Activated T-helper 1 cell treated with anti-CD3 and anti-CD28 coated beads, Interleukin-2, amount 50 U/mL, for 16 hours (primary cell): ENCODE data around the gene MRFAP1L1.
A peak's percentile ranks its signal among the peaks of the same experiment; 100 is the strongest.
"Not testable (repeated sequence)": the region's sequence is repeated elsewhere in the genome, so short reads cannot be mapped to it uniquely, and the experiment has no call there.

Experiments
- DNase-seq, 2 donors: peaks; one replicate each; pipeline ENCODE4 v3.0.0-alpha.2; 2020; ENCODE audit warnings: low read depth in 1 of 2, low spot score in 1 of 2

MRFAP1L1 gene

DNA sequence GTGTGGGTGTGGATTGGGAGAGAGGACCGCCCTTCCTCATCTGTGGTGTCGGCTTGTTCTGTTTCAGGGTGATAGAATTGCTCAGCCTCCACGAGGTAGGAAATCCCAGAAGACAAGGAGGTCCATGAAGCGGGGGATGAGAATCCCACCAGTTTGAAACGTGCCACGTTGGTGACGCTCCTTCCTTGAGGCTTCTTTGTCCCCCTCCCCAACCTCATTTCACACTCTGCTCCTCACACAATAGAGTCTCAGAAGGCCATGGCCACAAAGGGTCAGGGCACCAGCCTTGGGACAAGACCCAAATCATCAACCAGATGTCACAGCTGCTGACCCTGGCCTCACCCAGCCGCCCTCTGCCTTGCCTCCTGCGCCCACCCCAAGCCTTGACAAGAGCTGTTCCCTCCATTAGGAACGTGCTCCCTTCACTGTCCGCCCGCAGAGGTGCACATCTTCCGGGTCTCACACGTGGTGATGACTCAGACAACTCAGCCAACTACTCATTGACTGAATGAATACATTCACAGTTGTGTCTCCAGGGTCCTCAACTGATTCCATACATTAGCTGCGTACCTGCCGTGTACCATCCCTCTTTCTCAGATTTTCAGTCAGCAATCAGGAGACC, 24.6 kb upstream of the MRFAP1L1 start:
- DNase-seq, result no peak

DNA sequence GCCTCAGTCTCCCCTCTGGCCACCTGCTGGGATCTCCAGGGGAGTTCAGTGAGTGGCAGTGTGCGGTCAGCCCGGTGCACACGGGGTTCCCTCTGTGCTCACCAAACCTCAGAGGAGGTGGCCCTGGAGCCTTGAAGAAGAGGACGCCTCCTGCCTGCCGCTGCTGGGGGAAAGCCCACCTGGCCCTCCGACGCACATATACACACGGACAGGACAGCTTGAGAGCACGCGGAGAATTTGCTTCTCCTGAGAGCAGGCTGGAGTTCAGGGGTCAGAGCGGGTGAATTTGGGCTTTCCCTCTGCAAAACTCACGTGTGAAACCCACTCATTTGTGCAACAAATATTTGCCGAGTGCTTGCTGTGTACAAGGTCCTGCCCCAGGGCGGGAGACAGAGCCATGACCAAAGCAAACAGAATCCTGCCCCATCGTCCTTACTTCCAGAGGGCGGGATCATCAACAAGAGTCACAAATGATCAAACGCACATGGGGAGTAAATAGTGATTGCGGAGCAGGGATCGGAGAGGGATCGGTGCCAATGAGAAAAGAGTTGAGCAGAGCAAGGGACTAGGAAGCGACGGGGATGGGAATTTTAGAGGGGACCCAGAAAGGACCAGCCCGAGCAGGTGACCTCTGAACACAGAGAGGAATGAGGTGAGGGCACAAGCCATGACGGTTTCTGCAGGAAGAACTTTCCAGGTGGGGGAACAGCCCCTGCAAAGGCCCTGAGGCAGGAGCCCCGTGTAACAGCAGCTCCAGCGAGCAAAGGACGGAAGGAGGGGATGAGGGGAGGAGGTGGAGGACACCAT, 23.9 kb upstream of the MRFAP1L1 start:
- DNase-seq, result no peak

DNA sequence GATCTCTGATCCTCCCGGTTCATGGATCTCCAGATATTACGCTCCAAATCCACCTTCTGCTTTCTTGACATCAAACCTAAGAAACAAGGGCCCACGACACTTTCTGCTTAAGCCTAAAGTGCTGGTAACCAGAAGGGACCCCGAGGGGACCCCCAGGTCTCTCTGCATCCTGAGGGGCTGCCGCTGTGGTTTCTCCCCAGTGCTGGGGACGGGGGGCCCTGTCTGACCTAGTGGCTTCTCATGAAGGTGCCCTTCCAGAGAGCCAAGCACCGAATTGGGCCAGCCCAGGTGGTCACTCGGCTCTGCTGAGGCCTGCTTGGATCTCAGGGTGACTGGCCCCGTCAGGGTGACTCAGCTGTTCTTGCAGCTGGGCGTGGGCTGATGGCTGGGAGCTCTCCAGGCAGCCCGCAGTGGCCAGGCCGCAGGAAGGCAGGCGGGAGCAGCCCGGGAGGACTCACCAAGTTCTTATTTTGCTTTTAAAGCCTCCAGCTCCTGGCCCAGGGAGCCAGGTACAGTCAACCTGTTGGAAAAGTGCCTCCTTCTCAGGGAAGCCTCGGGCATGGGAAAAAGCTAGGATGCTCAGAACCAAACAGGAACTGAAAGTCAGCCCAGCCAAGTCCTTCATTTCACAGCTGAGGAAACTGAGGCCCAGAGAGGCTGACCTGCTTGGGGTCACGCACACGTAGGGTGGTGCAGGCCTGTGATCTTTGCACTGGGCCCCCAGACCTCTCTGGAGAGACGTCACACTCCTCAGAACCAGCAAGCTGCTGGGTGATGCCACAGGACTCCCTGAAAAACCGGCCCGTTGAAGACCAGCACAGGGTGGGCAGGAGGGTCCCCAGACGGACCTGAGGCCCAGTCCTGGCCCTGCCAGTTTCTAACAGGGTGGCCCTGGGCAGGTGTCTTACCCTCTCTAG, 23.0 kb upstream of the MRFAP1L1 start:
- no peak for DNase-seq

DNA sequence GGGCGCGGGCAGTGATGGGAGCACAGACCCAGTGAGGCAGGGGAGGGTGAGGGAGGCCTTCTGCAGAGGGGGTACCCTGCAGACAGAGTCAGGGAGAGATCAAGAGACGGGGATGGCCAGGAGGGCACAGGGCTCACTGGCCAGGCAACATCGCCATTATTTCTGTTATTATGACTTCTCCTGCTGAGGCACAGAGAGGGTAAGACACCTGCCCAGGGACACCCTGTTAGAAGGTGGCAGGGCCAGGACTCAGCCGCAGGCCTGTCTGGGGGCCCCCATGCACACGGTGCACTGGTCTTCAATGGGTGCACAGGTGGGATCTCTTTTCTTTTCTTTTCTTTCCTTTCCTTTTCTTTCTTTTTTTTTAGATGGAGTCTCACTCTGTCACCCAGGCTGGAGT, 22.1 kb upstream of the MRFAP1L1 start:
- DNase-seq, result no peak

DNA sequence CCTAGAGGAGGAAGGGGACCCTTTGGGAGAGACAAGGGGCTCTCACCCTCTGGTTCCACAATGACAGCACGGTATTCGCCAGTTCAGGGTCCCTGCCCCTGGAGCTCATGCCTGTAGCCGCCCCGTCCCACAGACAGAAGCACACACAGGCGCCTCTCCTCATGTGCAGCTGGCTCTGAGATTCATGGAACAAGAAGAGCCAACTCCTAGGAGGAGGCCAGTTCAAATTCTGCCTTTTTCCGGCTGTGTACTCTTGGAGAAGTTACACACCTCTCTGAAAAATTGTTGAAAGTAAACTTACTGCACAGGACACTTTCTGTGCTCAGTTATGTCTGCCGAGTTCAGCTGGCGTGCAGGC, 21.6 kb upstream of the MRFAP1L1 start:
- no peak for DNase-seq

DNA sequence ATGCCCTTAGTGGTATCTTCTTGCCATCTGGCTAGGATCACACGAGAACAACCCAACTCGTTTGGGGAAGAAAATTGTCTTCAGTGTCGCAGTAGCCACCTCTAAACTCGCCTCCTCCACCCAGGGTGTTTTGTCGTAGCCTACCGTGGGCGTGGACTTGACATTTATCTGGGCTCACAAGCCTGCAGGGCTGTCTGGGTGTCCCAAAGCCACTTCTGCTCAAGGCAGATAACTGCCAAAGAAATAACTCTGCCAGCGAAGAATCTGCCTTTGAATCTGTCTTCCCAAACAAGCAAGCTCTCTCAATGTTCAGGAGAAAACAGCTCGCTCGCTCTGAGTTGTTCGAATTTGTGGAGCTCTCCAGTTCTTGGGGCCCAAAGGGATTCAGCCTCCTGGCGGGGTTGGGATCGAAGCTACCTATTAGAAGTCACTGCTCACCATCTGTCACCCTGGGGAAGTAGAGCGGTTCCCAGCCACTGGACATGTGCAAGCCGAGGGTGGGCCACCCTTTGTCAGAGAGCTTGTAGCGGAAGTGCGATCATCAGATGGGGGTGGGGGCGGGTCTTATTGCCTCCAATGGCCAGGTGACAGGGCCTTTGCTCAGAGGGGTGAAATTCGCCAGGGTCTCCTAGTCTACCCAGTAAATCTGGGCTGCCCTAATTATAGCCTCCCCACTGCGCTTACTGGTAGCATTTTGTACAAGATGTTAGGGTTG, 21.1 kb upstream of the MRFAP1L1 start:
- no peak for DNase-seq

DNA sequence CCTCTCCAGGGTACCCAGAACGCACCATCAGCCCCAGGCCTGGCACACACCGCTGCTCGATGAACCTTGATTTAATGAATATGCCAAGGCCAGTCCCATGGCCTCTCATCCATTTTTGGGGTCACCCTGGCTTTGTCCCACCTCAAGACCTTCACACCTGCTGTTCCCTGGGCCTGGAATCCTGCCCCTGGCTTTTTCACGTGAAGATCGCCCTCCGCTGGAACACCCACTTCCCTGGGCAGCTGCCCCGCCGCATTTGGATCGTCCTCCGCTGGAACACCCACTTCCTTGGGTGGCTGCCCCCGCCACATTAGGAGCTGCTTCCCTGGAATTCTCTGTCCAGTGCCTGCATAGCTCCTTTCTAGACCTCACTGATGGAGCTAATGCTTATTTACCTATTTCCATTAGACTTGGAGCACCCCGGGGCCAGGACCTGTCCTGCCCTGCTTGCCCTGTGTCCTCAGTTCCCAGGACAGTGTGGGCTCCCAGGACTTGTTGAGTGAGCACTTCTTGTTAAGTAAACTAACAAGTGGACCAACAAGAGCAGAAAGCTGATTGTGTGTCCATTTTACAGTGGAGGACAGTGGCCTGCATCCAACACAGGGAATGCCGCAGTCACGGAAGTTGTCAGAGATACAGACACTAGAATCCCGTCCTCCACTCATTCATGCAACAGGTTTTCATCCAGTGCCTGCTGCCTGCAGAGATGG, 18.8 kb upstream of the MRFAP1L1 start:
- DNase-seq, result no peak

DNA sequence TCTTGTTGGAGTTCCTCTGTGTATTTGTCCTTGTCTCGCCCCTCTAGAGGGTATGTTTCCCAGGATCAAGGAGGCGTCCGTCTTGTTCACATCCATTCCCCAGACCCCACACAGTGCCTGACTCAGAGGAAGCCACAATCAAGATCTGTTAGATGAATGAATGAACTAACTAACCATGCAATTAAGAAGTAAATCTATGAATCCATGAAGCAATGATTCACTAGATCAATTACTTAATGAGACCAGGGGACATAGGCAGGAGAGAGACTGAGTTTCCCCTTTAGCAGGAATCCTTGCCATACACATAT, 18.2 kb upstream of the MRFAP1L1 start:
- DNase-seq, result no peak

DNA sequence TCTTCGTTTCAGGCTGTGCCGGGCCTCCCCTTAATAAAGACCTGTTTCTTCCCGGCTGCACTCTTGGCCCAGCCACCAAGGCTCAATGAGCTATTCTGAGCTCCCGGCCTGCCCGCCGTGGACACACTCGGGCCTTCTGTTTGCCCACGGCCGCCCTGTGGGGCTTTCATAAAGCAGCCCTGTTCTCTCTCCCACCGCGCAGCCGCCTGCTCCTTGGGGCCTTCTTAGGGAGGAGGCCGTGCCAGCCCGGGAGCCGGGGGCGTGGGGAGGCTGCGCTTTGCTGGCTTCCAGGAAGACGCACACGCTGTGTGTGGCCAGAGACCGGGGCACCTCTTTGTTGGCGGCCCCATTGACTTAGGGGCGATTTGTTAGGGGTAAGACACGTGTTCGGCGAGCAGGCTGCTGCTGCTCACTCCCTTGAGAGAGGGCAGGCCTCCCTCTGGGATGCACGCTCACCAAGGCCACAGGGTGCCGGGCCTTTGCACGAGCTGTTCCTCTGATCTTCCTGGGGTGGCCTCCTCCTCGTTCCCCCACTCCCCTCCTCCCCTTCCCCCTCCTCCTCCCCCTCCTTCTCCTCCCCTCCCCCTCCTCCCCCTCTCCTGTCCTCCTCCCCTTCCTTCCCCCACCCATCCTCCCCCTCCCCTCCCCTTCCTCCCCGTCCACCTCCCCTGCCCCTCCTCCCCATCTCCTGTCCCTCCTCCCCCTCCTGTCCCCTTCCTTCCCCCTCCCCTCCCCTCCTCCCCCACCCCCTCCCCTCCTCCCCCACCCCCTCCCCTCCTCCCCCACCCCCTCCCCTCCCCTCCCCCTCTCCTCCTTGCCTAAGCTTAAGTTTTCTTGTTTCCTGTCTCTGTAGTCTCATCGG, 17.6 kb upstream of the MRFAP1L1 start:
- DNase-seq, result no peak

DNA sequence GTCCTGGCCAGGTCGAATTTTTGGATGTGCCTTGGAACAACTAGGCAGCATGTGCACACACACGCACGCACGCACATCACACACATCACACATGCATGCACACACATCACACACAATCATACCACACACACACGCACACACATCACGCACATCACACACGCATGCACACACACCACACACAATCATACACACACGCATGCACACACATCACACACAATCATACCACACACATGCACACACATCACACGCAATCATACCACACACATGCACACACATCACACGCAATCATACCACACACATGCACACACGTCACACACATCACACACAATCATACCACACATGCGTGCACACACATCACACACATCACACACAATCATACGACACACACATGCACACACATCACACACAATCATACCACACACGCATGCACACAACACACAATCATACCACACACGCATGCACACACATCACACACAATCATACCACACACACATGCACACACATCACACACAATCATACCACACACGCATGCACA, 15.8 kb upstream of the MRFAP1L1 start:
- not testable (repeated sequence) for DNase-seq

DNA sequence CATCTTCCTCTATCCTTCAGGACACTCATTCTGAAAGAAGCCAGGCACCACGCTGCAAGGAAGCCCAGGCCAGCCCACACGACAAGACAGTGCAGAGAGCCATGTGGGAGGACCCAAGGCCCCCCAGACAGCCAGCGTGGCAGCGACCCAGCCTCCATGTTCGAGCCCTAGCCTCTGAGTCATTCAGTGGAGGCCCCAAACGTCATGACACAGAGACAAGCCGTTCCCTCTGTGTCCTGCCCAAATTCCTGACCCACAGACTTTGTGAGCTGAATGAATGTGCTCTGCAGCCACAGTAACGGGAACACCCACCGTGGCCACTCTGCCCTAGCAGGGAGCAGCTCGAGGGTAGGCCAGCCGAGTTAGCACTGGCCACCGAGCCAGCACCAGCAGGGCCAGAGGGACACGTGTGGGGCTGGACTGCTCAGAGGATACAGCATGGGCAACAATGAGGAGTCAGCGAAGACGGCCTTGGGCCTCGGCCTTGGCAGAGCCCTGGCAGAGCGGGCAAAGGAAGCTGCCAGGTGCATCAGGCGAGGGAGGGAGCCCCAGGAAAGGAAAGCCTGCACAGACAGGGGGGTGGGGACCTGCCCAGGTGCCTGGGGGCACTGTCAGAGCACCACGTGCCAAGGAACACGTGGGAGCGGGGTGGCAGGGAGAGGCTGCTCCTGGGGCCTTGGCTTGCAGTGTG, 14.9 kb upstream of the MRFAP1L1 start:
- DNase-seq, result no peak

DNA sequence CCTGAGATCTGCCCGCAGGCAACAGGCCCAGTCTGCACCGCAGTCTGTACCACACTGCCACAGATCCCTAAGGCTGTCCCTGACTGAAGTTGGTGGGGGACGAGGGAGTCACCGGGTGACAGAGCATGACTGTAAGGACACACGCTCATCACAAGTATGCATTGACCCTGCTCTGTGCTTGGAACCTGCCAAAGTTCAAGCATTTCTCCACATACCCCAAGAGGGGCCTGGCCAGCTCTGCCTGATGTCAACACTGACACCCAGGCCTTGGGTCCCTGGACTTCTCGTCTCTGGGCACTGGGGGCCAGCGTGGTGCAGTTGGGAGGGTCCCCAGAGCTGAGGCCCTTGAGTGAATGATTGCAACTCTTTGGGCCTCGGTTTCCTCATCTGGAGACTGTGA, 14.2 kb upstream of the MRFAP1L1 start:
- DNase-seq, result no peak

DNA sequence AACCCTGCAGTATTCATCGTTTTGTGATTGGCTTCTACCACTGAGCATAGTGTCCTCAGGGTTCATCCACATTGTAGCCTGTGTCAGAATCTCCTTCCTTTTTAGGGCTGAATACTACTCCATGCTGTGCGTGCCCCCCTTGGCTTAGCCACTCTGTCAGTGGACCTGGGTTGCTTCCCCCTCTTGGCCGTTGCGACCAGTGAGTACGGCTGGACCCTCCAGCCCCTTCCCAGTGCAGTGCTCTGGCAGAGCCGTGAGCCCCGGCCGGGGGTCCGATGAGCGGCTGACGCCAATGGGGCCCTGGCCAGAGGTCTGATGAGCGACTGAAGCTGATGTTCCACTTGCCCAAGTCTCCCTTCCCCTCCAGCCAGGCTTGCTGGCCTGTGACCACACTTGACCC, 13.2 kb upstream of the MRFAP1L1 start:
- DNase-seq, result no peak

DNA sequence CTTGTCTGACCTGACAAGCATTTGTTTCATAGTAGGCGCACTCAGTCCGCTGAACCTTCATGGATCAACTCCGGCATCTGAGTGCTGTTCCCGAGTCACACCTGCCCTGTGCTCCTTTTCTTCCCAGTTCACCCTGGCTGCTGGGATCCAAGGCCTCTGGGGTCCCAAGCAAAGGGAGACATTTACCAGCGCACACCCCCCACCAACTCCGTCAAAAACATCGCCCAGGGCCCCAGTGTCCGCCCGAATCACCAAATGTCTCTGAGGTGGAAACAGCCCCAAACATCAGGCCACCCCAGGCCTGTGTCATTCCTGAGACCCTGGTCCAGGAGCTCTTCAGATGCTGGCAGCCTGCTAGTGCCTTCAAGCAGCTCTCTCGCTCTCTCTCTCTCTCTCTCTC, 11.5 kb upstream of the MRFAP1L1 start:
- DNase-seq, result no peak

DNA sequence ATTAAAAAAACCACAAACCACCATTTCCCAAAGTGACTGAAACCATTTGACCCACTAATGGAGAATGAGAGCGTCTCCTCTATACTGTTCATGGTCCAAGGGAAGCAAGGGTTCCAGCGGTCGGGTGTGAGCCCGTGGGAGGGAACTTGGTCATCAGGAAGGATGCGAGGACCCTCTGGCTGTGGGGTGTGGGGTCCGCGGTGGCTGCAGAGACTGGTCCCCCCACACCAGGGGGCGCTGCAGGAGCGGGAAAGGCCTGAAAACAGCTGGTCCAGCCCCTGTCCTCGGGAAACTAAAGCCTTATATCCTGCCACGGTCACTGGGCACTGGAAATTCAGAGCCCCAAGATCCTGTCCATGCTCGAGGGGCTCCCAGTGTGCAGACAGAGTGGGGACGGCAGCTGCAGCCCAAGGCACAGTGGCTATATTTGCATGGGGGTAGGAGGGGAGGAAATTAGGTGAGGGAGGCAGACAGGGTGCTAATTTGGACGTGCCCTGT, 10.6 kb upstream of the MRFAP1L1 start:
- peak; percentile 73 to 76 for DNase-seq

DNA sequence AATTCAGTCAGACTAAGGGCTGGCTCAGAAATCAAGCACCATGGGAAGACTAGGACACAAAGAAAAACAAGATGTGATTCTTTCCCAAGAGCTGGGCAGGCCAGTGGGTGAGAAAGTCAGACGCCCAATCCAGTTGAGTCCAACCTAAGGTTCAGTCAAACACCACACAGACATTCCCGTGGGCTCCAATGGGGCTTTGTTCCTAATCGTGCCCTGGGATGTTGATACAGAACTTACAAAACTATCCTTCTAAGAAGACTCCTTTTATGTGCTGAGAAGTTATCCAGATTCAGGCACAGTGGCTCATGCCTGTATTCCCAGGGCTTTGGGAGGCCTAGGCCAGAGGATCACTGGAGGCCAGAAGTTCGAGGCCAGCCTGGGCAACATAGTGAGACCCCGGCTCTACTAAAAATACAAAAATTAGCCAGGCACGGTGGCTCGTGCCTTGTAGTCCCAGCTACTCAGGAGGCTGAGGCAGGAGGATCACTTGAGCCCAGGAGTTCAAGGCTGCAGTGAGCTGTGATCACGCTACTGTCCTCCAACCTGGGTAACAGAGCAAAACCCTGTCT, 10.0 kb upstream of the MRFAP1L1 start:
- DNase-seq, result no peak

DNA sequence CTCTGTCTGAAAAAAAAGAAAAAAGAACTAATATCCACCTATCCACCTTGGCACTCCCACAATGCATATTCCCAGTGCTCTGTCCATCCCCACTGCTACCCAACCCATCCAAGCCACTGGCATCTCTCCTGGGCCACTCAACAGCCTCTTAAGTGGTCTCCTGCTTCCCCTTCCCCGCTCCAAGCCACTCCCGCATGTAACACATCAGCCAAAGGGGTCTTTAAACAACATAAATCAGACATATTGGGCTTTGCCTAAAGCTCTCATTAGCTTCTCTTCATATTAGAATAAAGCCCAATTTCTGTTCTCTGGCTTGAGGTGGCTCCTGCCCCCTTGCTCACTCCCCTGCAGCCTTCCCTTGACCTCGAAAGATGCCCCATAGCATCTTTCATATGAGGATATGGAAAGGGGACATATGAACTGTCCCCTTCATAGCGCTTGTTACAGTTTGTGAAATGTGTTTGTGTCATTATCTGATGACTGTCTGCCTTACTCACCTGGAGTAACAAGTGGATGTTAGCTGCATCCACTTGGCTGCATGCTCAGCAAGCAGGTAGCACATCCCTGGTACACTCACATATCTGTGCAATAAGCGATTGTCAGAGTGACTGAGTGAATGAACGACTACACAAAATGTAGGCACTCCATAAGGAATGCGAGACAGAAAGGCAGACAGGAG, 9.4 kb upstream of the MRFAP1L1 start:
- no peak for DNase-seq
